Calu3 (cell line): ENCODE results near the gene ACTN1. TPM values are rescaled to one million over a fixed set of nuclear protein-coding genes. Genes with fewer than 3 reads are reported as not detected.

Source experiments
- BruUV-seq: library from RNA; stranded (reverse); fragments of 400-500 nt; replicated peaks from 2 replicates; lab custom pipeline; 2021; lab: Mats Ljungman, UMichigan
- CTCF ChIA-PET: fragments of 300-600 bp; sonication (Branson Sonifier 250); formaldehyde crosslinking; loops from one replicate; lab custom pipeline; 2022; ENCODE audit warnings: antibody characterized with exemption; lab: Charles Lee
- DNase-seq: peaks from one replicate; pipeline ENCODE4 v3.0.0; 2022
- H3K27ac Mint-ChIP-seq: one replicate; pipeline ENCODE4 v1.8.0; 2022; ENCODE audit warnings: mixed read lengths; ENCODE audit not compliant: unreplicated experiment
- H3K27me3 Mint-ChIP-seq: one replicate; pipeline ENCODE4 v1.8.0; 2022; ENCODE audit warnings: mixed read lengths; ENCODE audit not compliant: unreplicated experiment
- H3K36me3 Mint-ChIP-seq: one replicate; pipeline ENCODE4 v1.8.0; 2022; ENCODE audit warnings: mild to moderate bottlenecking, moderate library complexity, mixed read lengths; ENCODE audit not compliant: insufficient read depth, unreplicated experiment
- H3K4me1 Mint-ChIP-seq: one replicate; pipeline ENCODE4 v1.8.0; 2022; ENCODE audit warnings: mild to moderate bottlenecking, low read depth, mixed read lengths; ENCODE audit not compliant: unreplicated experiment
- H3K4me3 Mint-ChIP-seq: one replicate; pipeline ENCODE4 v1.8.0; 2022; ENCODE audit warnings: mild to moderate bottlenecking, low read depth, moderate library complexity, mixed read lengths; ENCODE audit not compliant: unreplicated experiment
- H3K9me3 Mint-ChIP-seq: one replicate; pipeline ENCODE4 v1.8.0; 2022; ENCODE audit warnings: low read depth, mixed read lengths; ENCODE audit not compliant: unreplicated experiment
- CTCF ChIP-seq: fragments of 200-600 bp; IDR thresholded peaks from one replicate; pipeline ENCODE4 v1.8.0; 2022; ENCODE audit warnings: antibody characterized with exemption; ENCODE audit not compliant: unreplicated experiment
- intact Hi-C: fragments of 100-400 bp; cut with micrococcal nuclease; formaldehyde crosslinking; loops from one replicate; pipeline ENCODE4 v1.10.0; 2022; ENCODE audit not compliant: unreplicated experiment
- total RNA-seq: library from RNA; stranded (reverse); gene quantifications from 2 replicates; pipeline ENCODE4 v1.2.3, GENCODE V29; 2022

The ACTN1 gene
- total RNA-seq, 1 experiment from 2014 or later: 326 TPM

- BruUV-seq: no TSS peak
- no peak overlapping the region for H3K4me3 Mint-ChIP-seq
Measured at GRCh38 chr14:68911594-68912227, 67.4 kb downstream of the ACTN1 start.

GRCh38 chr14:68910540-68910939, 68.6 kb downstream of the ACTN1 start:
- H3K9me3 Mint-ChIP-seq: no peaks in the 10 kb centered on the region
- H3K4me1 Mint-ChIP-seq: no peaks in the 10 kb centered on the region
- no peak overlapping the region for H3K4me3 Mint-ChIP-seq
- intact Hi-C loops: no loop called here
- no peak overlapping the region for H3K27ac Mint-ChIP-seq
- CTCF ChIA-PET: interaction anchor here (1.3 to 1.6 kb wide), 3 partner anchors 180 to 197 kb away, joined by 5 to 8 read pairs (median 7); no protein-coding TSS in a partner anchor
- H3K27me3 Mint-ChIP-seq: no peaks in the 10 kb centered on the region
- BruUV-seq: no TSS peak
- DNase-seq: no peak
- H3K36me3 Mint-ChIP-seq: peaks cover 67% of the 10 kb centered on the region
- no peak for TF ChIP-seq CTCF

More at GRCh38 chr14:68911594-68912227, 67.4 kb downstream of the ACTN1 start:
- H3K27me3 Mint-ChIP-seq: no peaks in the 10 kb centered on the region
- H3K36me3 Mint-ChIP-seq: peaks cover 68% of the 10 kb centered on the region
- H3K9me3 Mint-ChIP-seq: no peaks in the 10 kb centered on the region
- H3K27ac Mint-ChIP-seq: peak overlapping the region; percentile 67
- DNase-seq: peak; percentile 79
- intact Hi-C loops: loop anchor here (1.0 kb wide), 2 partner anchors 179 to 196 kb away; no protein-coding TSS in a partner anchor
- TF ChIP-seq CTCF: peak; percentile 93
- H3K4me1 Mint-ChIP-seq: no peaks in the 10 kb centered on the region
- CTCF ChIA-PET: interaction anchor here (0.6 to 1.6 kb wide), 10 partner anchors 28 to 405 kb away, joined by 3 to 8 read pairs (median 4); no protein-coding TSS in a partner anchor

DNA sequence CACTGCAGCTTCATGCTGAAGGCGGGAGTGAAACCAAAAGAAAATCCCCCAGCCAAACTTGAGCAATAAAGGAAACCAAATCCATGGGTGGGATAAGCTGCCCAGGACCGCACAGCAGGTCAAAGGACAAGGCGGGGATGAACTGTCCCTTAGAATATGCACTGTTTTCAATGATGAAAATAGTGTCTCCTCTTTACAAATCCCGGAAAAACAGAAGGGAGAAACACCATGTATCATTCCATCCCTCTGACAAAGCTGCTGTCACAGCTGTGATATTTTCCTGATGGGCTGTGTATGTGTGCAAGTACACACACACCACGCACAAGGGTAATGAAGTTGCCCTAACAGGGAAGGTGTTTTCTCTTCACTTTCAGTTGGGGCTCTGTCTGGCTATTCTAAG, 70.3 kb downstream of the ACTN1 start:
- Mint-ChIP-seq H3K27ac (no peak overlapping the region), H3K4me1 (no peaks in the 10 kb centered on the region), H3K27me3 (no peaks in the 10 kb centered on the region), H3K9me3 (no peaks in the 10 kb centered on the region), H3K4me3 (no peak overlapping the region), H3K36me3 (peaks cover 77% of the 10 kb centered on the region)
- CTCF ChIA-PET: interaction anchor here (0.6 to 1.4 kb wide), 2 partner anchors 7 to 42 kb away, joined by 4 to 6 read pairs; no protein-coding TSS in a partner anchor
- no peak for DNase-seq
- intact Hi-C loops: no loop called here
- no peak for TF ChIP-seq CTCF
- BruUV-seq: no TSS peak

DNA sequence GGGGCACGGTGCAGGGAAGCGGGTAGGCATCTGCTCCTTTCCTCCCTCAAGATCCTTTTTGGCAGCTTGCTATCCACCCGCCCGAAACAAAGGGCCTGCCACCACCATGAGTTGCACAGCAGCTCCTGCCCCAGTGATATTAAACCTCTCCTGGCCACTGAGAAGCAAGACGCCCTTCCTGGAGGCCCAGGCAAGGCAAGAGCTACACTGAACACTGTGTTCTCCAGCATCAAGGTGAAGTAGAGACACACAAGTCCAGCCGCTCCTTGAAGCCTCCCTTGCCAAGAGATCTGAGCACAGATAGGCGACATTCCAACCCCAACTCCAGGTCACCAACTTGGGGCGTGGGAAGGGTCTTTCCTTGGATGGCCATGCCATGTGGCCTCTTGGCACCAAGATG, 70.9 kb downstream of the ACTN1 start:
- no peak for TF ChIP-seq CTCF

More for the DNA sequence above, 70.9 kb downstream of the ACTN1 start:
- no peaks in the 10 kb centered on the region for H3K27me3 Mint-ChIP-seq
- intact Hi-C loops: no loop called here
- H3K4me1 Mint-ChIP-seq: no peaks in the 10 kb centered on the region
- no TSS peak for BruUV-seq
- no peak overlapping the region for H3K4me3 Mint-ChIP-seq
- no peak for DNase-seq
- CTCF ChIA-PET: interaction anchor here (0.6 to 1.4 kb wide), 3 partner anchors 8 to 42 kb away, joined by 4 to 6 read pairs (median 4); no protein-coding TSS in a partner anchor
- no peaks in the 10 kb centered on the region for H3K9me3 Mint-ChIP-seq
- H3K27ac Mint-ChIP-seq: no peak overlapping the region
- peaks cover 79% of the 10 kb centered on the region for H3K36me3 Mint-ChIP-seq
